Neuronal stem cell (in vitro differentiated cells): ENCODE data around the gene RBM43.
"Not testable (repeated sequence)": the region's sequence is repeated elsewhere in the genome, so short reads cannot be mapped to it uniquely, and the experiment has no call there.

ENCODE experiments used
- DNase-seq: peaks from one replicate; pipeline ENCODE4 v3.0.0-alpha.2; 2013; ENCODE audit warnings: low spot score
- H2AFZ ChIP-seq: one replicate; pipeline ENCODE4 v1.6.1; 2013; ENCODE audit warnings: mild to moderate bottlenecking, low read length, inconsistent platforms
- H2AK5ac ChIP-seq: 2 replicates; pipeline ENCODE4 v1.6.1; 2013; ENCODE audit warnings: low read depth, mild to moderate bottlenecking, inconsistent platforms, low read length, moderate library complexity, mixed read lengths
- H2BK120ac ChIP-seq: 2 replicates; pipeline ENCODE4 v1.6.1; 2013; ENCODE audit warnings: low read depth, mild to moderate bottlenecking, inconsistent platforms, low read length, moderate library complexity, mixed read lengths
- H2BK12ac ChIP-seq: one replicate; pipeline ENCODE4 v1.6.1; 2013; ENCODE audit warnings: low read length, inconsistent platforms
- H2BK15ac ChIP-seq: 2 replicates; pipeline ENCODE4 v1.6.1; 2013; ENCODE audit warnings: mild to moderate bottlenecking, low read length, inconsistent platforms, mixed read lengths
- H2BK5ac ChIP-seq: one replicate; pipeline ENCODE4 v1.6.1; 2013; ENCODE audit warnings: inconsistent platforms, mild to moderate bottlenecking, low read length, moderate library complexity
- H3K14ac ChIP-seq: one replicate; pipeline ENCODE4 v1.6.1; 2013; ENCODE audit warnings: low read length, inconsistent platforms
- H3K18ac ChIP-seq: 2 replicates; pipeline ENCODE4 v1.6.1; 2013; ENCODE audit warnings: low read length, inconsistent platforms
- H3K23ac ChIP-seq: 2 replicates; pipeline ENCODE4 v1.6.1; 2013; ENCODE audit warnings: low read depth, mild to moderate bottlenecking, mixed read lengths, low read length, inconsistent platforms; ENCODE audit not compliant: poor library complexity
- H3K27ac ChIP-seq: replicated peaks from 3 replicates; pipeline ENCODE4 v1.5.1; 2013; ENCODE audit warnings: low read length, inconsistent platforms
- H3K27me3 ChIP-seq, 3 experiments: 2 replicates each; pipeline ENCODE4 v1.6.1; 2013; ENCODE audit warnings: low read length in 3 of 3, mild to moderate bottlenecking in 2 of 3, inconsistent platforms in 1 of 3, low read depth in 1 of 3, mixed read lengths in 1 of 3, moderate library complexity in 1 of 3; ENCODE audit not compliant: control insufficient read depth in 3 of 3, insufficient read depth in 3 of 3
- H3K36me3 ChIP-seq, 2 donors: replicated peaks in 1 of 2; 2 replicates each; pipeline ENCODE4 v1.6.1; 2013; ENCODE audit warnings: low read length in 2 of 2; ENCODE audit not compliant: control insufficient read depth in 2 of 2, insufficient read depth in 2 of 2
- H3K4ac ChIP-seq: 2 replicates; pipeline ENCODE4 v1.6.1; 2013; ENCODE audit warnings: inconsistent platforms, mild to moderate bottlenecking, low read length, moderate library complexity
- H3K4me1 ChIP-seq, 2 donors: 1 replicate in 1 of 2; 2 replicates in 1 of 2; pipeline ENCODE4 v1.6.1; 2013; ENCODE audit warnings: low read length in 2 of 2, low read depth in 1 of 2; ENCODE audit not compliant: control insufficient read depth in 2 of 2, insufficient read depth in 1 of 2
- H3K4me2 ChIP-seq: one replicate; pipeline ENCODE4 v1.6.1; 2013; ENCODE audit warnings: mild to moderate bottlenecking, low read length, inconsistent platforms; ENCODE audit not compliant: insufficient read depth, poor library complexity, severe bottlenecking
- H3K4me3 ChIP-seq, 2 donors: 2 replicates each; pipeline ENCODE4 v1.5.1; 2013; ENCODE audit warnings: low read length in 2 of 2, mild to moderate bottlenecking in 2 of 2, inconsistent platforms in 1 of 2, moderate library complexity in 1 of 2
- H3K79me1 ChIP-seq: one replicate; pipeline ENCODE4 v1.6.1; 2013; ENCODE audit warnings: low read depth, mild to moderate bottlenecking, inconsistent platforms, low read length, moderate library complexity
- H3K9ac ChIP-seq: one replicate; pipeline ENCODE4 v1.6.1; 2013; ENCODE audit warnings: mild to moderate bottlenecking, low read depth, low read length, inconsistent platforms; ENCODE audit not compliant: poor library complexity
- H3K9me3 ChIP-seq, 2 donors: replicated peaks in 1 of 2; 2 replicates each; pipeline versions ENCODE3 to v1.6.1; 2013; ENCODE audit warnings: low read length in 2 of 2, mild to moderate bottlenecking in 2 of 2, inconsistent platforms in 1 of 2, low read depth in 1 of 2, mixed read lengths in 1 of 2, moderate library complexity in 1 of 2; ENCODE audit not compliant: control insufficient read depth in 2 of 2, insufficient read depth in 1 of 2
- H4K8ac ChIP-seq: one replicate; pipeline ENCODE4 v1.6.1; 2013; ENCODE audit warnings: low read depth, mild to moderate bottlenecking, inconsistent platforms, low read length, moderate library complexity
- H4K91ac ChIP-seq: one replicate; pipeline ENCODE4 v1.6.1; 2013; ENCODE audit warnings: low read length, low read depth, mild to moderate bottlenecking, inconsistent platforms; ENCODE audit not compliant: poor library complexity
- WGBS, 2 donors: extraction: QIAGEN DNeasy Blood & Tissue Kit; methylation state at CpG; one replicate each; pipeline ENCODE4 v1.1.7; 2013; ENCODE audit warnings: missing lambda C conversion rate in 2 of 2, mixed read lengths in 1 of 2; ENCODE audit not compliant: insufficient read length in 2 of 2, insufficient replicate concordance in 1 of 2; ENCODE audit errors: extremely low coverage in 2 of 2; 5-methylcytosine and 5-hydroxymethylcytosine counted together

RBM43 gene

DNA sequence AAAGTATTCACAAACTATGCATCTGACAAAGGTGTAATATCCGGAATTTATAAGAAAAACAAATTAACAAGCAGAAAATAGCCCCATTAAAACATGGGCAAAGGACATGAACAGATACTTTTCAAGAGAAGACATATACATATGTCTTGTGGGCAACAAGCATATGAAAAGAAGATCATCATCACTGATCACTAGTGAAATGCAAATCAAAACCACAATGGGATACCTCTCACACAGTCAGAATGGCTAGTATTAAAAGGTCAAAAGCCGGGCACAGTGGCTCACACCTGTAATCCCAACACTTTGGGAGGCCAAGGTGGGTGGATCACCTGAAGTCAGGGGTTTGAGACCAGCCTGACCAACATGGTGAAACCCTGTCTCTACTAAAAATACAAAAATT lies 28.4 kb downstream of the RBM43 start:
- H3K4me3 ChIP-seq, H2BK120ac ChIP-seq, H4K8ac ChIP-seq, H3K79me1 ChIP-seq, H3K23ac ChIP-seq, H3K27ac ChIP-seq, H3K36me3 ChIP-seq, H2BK12ac ChIP-seq, H4K91ac ChIP-seq, H2AFZ ChIP-seq, H2AK5ac ChIP-seq, H3K4me1 ChIP-seq, H3K9me3 ChIP-seq, H3K4me2 ChIP-seq, H3K4ac ChIP-seq, H3K18ac ChIP-seq, H3K27me3 ChIP-seq, DNase-seq, H3K9ac ChIP-seq, H2BK15ac ChIP-seq, H2BK5ac ChIP-seq, H3K14ac ChIP-seq: not testable (repeated sequence)
- WGBS, 2 donors, result no CpG with 5 or more reads among the region's 2 CpGs

DNA sequence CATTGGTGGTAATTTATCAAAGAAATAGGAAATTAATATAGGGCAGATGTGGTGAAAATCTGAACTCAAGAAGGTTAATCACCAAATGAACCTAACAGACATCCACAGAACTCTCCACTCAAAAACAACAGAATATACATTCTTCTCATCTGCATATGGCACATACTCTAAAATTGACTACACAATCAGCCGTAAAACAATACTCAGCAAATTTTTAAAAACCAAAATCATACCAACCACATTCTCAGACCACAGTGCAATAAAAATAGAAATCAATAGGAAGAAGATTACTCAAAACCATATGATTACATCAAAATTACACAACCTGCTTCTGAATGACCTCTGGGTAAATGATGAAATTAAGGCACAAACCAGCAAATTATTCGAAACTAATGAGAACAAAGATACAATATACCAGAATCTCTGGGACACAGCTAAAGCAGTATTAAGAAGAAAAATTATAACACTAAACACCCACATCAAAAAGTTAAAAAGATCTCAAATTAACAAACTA lies 31.0 kb downstream of the RBM43 start:
- H3K4me2 ChIP-seq, result no peak overlapping the region
- no peak overlapping the region for H3K9ac ChIP-seq
- H3K79me1 ChIP-seq, result no peaks in the 10 kb centered on the region
- no peak overlapping the region for H2AFZ ChIP-seq
- no peaks in the 10 kb centered on the region for H3K27me3 ChIP-seq
- H3K14ac ChIP-seq, result no peak overlapping the region
- no CpG with 5 or more reads among the region's 2 CpGs for WGBS, 2 donors
- no peaks in the 10 kb centered on the region for H3K4me1 ChIP-seq
- H3K4me3 ChIP-seq, result no peak overlapping the region
- no peaks in the 10 kb centered on the region for H3K9me3 ChIP-seq
- H2BK120ac ChIP-seq, result no peak overlapping the region
- no peak overlapping the region for H3K23ac ChIP-seq
- H2BK12ac ChIP-seq, result no peak overlapping the region
- no peak overlapping the region for H4K8ac ChIP-seq
- no peak overlapping the region for H2BK5ac ChIP-seq
- H3K18ac ChIP-seq, result no peak overlapping the region
- H2BK15ac ChIP-seq, result no peak overlapping the region
- H4K91ac ChIP-seq, result no peak overlapping the region
- DNase-seq, result no peak
- H2AK5ac ChIP-seq, result no peak overlapping the region
- no peaks in the 10 kb centered on the region for H3K36me3 ChIP-seq
- no peak overlapping the region for H3K4ac ChIP-seq
- no peak overlapping the region for H3K27ac ChIP-seq

DNA sequence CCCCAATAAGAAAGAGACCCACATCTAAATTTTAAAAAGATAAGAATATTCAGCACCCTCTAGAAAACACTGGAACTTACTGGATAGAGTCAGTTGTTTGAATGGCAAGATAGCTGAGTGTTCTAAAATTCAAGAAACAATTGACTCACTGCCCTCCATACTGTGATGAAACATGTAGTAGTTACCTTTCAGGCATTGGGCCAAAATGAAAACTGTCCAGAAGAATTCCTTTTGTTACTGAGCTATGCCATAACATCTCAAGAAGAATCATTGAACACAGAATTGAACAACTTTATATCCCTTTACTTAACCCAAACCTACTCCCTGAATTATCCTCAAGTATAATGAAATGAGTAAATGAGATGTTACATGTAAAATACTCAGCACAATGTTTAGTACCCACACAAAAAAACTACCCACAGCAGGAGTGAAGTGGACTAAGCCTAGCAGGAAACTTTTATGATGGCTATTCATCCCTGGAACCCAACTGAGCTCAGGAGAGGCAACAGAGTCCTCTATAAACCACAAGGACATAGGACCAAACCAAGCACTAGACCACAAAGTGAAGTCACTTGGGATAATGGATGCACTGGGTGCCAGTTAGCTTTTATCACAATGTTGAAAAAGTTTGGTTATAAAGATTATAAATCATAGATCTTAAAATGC lies 32.7 kb downstream of the RBM43 start:
- Histone ChIP-seq H3K23ac (no peak overlapping the region), H3K9me3 (no peaks in the 10 kb centered on the region), H3K4me2 (no peak overlapping the region), H2BK12ac (no peak overlapping the region), H3K27ac (no peak overlapping the region), H3K14ac (no peak overlapping the region), H4K8ac (no peak overlapping the region), H3K18ac (no peak overlapping the region), H2AK5ac (no peak overlapping the region), H3K79me1 (no peaks in the 10 kb centered on the region), H3K36me3 (no peaks in the 10 kb centered on the region), H2AFZ (no peak overlapping the region), H4K91ac (no peak overlapping the region), H3K4me1 (no peaks in the 10 kb centered on the region), H3K4me3 (no peak overlapping the region), H2BK15ac (no peak overlapping the region), H3K9ac (no peak overlapping the region), H2BK5ac (no peak overlapping the region), H3K4ac (no peak overlapping the region), H2BK120ac (no peak overlapping the region), H3K27me3 (no peaks in the 10 kb centered on the region)
- DNase-seq, result no peak

DNA sequence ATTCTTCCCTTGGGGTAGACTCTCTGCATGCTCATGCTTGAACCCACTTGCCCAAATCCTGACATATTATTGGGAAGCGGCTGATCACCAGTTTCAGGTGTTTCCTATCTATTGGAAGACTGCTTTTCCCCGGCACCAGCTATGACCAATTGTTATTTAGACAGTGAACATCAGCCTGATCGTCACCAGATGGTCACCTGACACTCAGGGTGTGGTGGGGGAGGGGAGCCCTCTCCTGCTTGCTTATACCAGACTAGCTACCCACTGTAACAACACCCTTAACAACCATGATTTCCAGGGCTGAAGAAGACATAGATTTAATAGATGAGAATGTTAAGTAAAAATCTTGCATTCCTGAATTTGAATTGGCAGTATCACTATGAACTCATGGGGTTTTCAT lies 44.3 kb downstream of the RBM43 start:
- H3K4me1 ChIP-seq, result no peaks in the 10 kb centered on the region
- H2AK5ac ChIP-seq, result no peak overlapping the region
- no peak overlapping the region for H3K27ac ChIP-seq
- H3K18ac ChIP-seq, result no peak overlapping the region
- H4K91ac ChIP-seq, result no peak overlapping the region
- H3K9me3 ChIP-seq, result no peaks in the 10 kb centered on the region
- no peaks in the 10 kb centered on the region for H3K79me1 ChIP-seq
- H3K14ac ChIP-seq, result no peak overlapping the region
- no peak overlapping the region for H4K8ac ChIP-seq
- H2BK15ac ChIP-seq, result no peak overlapping the region
- no peak overlapping the region for H2BK12ac ChIP-seq
- no peaks in the 10 kb centered on the region for H3K27me3 ChIP-seq
- no peak overlapping the region for H2AFZ ChIP-seq
- H3K23ac ChIP-seq, result no peak overlapping the region
- H3K4me3 ChIP-seq, result no peak overlapping the region
- no CpG with 5 or more reads among the region's 3 CpGs for WGBS, 2 donors
- no peaks in the 10 kb centered on the region for H3K36me3 ChIP-seq
- no peak for DNase-seq
- no peak overlapping the region for H3K4me2 ChIP-seq
- H2BK120ac ChIP-seq, result no peak overlapping the region
- H2BK5ac ChIP-seq, result no peak overlapping the region
- H3K4ac ChIP-seq, result no peak overlapping the region
- no peak overlapping the region for H3K9ac ChIP-seq
